Natural killer cell (primary cell): ENCODE results near the gene AIP. TPM values are rescaled to one million over a fixed set of nuclear protein-coding genes. Genes with fewer than 3 reads are reported as not detected.

Experiments used
- ATAC-seq, 3 donors: fragments of 150-1000 bp in 2 of 3; fragments of 200-7000 bp in 1 of 3; cut with Tn5 transposase; 1 replicate in 1 of 3; 2 replicates in 2 of 3; pipeline ENCODE4 v1.10.0; 2021; ENCODE audit warnings: mild to moderate bottlenecking in 2 of 3, moderate library complexity in 2 of 3
- DNase-seq, 2 donors: peaks; one replicate each; pipeline versions ENCODE4 v3.0.0 to v3.0.0-alpha.2; 2013 to 2021; ENCODE audit warnings: mixed read lengths in 1 of 2
- H3K27ac ChIP-seq: one replicate; pipeline ENCODE4 v1.5.1; 2013; ENCODE audit warnings: mild to moderate bottlenecking, low read length
- H3K27me3 ChIP-seq: one replicate; pipeline ENCODE4 v1.6.1; 2013; ENCODE audit warnings: low read length; ENCODE audit not compliant: control insufficient read depth, insufficient read depth
- H3K36me3 ChIP-seq: one replicate; pipeline ENCODE4 v1.6.1; 2013; ENCODE audit warnings: low read length; ENCODE audit not compliant: control insufficient read depth, insufficient read depth
- H3K4me1 ChIP-seq: one replicate; pipeline ENCODE4 v1.6.1; 2013; ENCODE audit warnings: low read length; ENCODE audit not compliant: control insufficient read depth, insufficient read depth
- H3K4me3 ChIP-seq: one replicate; pipeline ENCODE4 v1.5.1; 2013; ENCODE audit warnings: low read length
- H3K9me3 ChIP-seq: one replicate; pipeline ENCODE4 v1.6.1; 2013; ENCODE audit warnings: low read length; ENCODE audit not compliant: control insufficient read depth, insufficient read depth
- H3K27ac Mint-ChIP-seq, 2 donors: one replicate each; pipeline ENCODE4 v1.8.0; 2022; ENCODE audit warnings: mild to moderate bottlenecking in 2 of 2, mixed read lengths in 2 of 2, moderate library complexity in 1 of 2
- H3K27me3 Mint-ChIP-seq, 2 donors: one replicate each; pipeline ENCODE4 v1.8.0; 2022; ENCODE audit warnings: low read depth in 2 of 2, mixed read lengths in 2 of 2
- H3K36me3 Mint-ChIP-seq: one replicate; pipeline ENCODE4 v1.8.0; 2022; ENCODE audit warnings: mixed read lengths
- H3K4me1 Mint-ChIP-seq, 2 donors: one replicate each; pipeline ENCODE4 v1.8.0; 2022; ENCODE audit warnings: mixed read lengths in 2 of 2
- H3K4me3 Mint-ChIP-seq: one replicate; pipeline ENCODE4 v1.8.0; 2022; ENCODE audit warnings: mild to moderate bottlenecking, moderate library complexity, mixed read lengths
- H3K9me3 Mint-ChIP-seq, 2 donors: one replicate each; pipeline ENCODE4 v1.8.0; 2022; ENCODE audit warnings: mixed read lengths in 2 of 2
- WGBS: methylation state at CpG from one replicate; pipeline ENCODE4 v1.1.7; 2013; ENCODE audit warnings: missing lambda C conversion rate; ENCODE audit not compliant: insufficient coverage; 5-methylcytosine and 5-hydroxymethylcytosine counted together
- intact Hi-C: fragments of 100-400 bp; cut with micrococcal nuclease; formaldehyde crosslinking; loops from one replicate; pipeline ENCODE4 v1.14.2; 2022
- total RNA-seq, 4 donors: library from RNA; stranded (reverse); fragments of 120-200 nt in 1 of 4; gene quantifications; one replicate each; pipeline versions ENCODE4 v1.2.3 to v1.2.4, GENCODE V29; 2013 to 2022
- TF ChIP-seq, protein P1 (sequence below): fragments of 200-600 bp; IDR thresholded peaks from one replicate; pipeline ENCODE4 v1.8.0; 2022; ENCODE audit warnings: antibody characterized with exemption

The AIP gene
- total RNA-seq, 3 donors from 2014 or later (not counting 1 experiment from before 2014, with no cell fraction given), result 93.3 to 113 (median 98.1) TPM

DNA sequence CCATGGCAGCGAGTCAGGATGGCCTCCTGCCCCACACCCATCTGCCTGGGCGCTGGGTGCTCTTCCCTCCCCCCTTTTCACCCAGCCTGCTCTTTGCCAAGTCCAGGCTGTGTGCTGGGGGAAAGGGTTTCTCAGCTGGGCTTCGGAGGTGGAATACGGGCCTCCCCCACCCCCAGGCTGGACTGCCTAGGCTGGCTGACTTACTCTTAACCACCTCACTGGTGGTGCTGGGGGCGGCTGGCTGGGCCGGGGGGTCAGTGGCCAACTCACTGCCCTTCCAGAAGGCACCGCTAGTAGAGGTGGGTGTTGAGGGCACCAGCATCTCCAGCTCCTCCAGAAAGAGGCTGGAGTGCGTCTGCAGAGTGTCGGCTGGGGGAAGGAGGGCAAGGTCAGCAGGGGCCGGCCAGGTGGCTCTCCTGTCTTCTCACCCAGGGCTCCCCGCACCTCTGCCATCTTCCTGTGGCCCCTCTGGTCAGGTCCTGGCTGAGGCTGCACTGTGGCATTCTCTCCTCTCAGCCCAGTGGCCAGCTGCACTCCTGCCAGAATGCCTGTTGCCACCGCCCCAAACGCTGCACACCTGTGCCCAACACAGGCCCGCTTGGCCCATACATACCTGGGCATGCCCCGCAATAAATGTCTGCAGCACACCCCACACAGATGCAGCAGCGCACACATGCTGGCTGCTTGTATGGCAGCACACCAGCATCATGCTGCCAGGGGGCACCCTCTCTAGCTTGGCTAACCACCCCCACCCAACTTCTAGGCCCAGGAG lies 12.6 kb downstream of the AIP start:
- H3K36me3 Mint-ChIP-seq, result no peaks in the 10 kb centered on the region
- Histone ChIP-seq H3K36me3 (peaks cover 84% of the 10 kb centered on the region), H3K27ac (no peak overlapping the region), H3K4me3 (no peak overlapping the region), H3K9me3 (no peaks in the 10 kb centered on the region), H3K4me1 (no peaks in the 10 kb centered on the region), H3K27me3 (no peaks in the 10 kb centered on the region)
- intact Hi-C loops, result no loop called here
- DNase-seq (no peak), ATAC-seq (no peak)
- no peaks in the 10 kb centered on the region for H3K9me3 Mint-ChIP-seq
- no peaks in the 10 kb centered on the region for H3K27me3 Mint-ChIP-seq
- peaks cover 0 to under 1% of the 10 kb centered on the region in 2 donors for H3K4me1 Mint-ChIP-seq
- TF ChIP-seq, protein P1, sequence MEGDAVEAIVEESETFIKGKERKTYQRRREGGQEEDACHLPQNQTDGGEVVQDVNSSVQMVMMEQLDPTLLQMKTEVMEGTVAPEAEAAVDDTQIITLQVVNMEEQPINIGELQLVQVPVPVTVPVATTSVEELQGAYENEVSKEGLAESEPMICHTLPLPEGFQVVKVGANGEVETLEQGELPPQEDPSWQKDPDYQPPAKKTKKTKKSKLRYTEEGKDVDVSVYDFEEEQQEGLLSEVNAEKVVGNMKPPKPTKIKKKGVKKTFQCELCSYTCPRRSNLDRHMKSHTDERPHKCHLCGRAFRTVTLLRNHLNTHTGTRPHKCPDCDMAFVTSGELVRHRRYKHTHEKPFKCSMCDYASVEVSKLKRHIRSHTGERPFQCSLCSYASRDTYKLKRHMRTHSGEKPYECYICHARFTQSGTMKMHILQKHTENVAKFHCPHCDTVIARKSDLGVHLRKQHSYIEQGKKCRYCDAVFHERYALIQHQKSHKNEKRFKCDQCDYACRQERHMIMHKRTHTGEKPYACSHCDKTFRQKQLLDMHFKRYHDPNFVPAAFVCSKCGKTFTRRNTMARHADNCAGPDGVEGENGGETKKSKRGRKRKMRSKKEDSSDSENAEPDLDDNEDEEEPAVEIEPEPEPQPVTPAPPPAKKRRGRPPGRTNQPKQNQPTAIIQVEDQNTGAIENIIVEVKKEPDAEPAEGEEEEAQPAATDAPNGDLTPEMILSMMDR, result no peak
- no peak overlapping the region for H3K4me3 Mint-ChIP-seq
- WGBS, result 94% methylated on average over 13 of the region's 16 CpGs
- H3K27ac Mint-ChIP-seq, result no peak overlapping the region

GRCh38 chr11:67496113-67496512 lies 13.3 kb downstream of the AIP start:
- no peaks in the 10 kb centered on the region for H3K27me3 Mint-ChIP-seq
- intact Hi-C loops, result no loop called here
- ATAC-seq (no peak), DNase-seq (no peak)
- H3K4me1 Mint-ChIP-seq, result peaks cover 6 to 8% of the 10 kb centered on the region in 2 donors
- H3K9me3 Mint-ChIP-seq, result no peaks in the 10 kb centered on the region
- TF ChIP-seq, protein P1, result no peak
- H3K4me3 Mint-ChIP-seq, result no peak overlapping the region
- H3K4me1 ChIP-seq, result no peaks in the 10 kb centered on the region
- H3K27me3 ChIP-seq, result no peaks in the 10 kb centered on the region
- H3K27ac ChIP-seq, result no peak overlapping the region
- peaks cover 84% of the 10 kb centered on the region for H3K36me3 ChIP-seq
- H3K27ac Mint-ChIP-seq, result peak overlapping the region in 1 of 2 donors; percentile 49
- WGBS, result 96% methylated on average over 12 of the region's 12 CpGs
- no peak overlapping the region for H3K4me3 ChIP-seq
- peaks cover 7% of the 10 kb centered on the region for H3K36me3 Mint-ChIP-seq
- H3K9me3 ChIP-seq, result no peaks in the 10 kb centered on the region

- H3K4me3 ChIP-seq, result no peak overlapping the region
- Mint-ChIP-seq H3K27ac (no peak overlapping the region), H3K4me1 (peaks cover 11 to 12% of the 10 kb centered on the region in 2 donors), H3K9me3 (no peaks in the 10 kb centered on the region), H3K27me3 (no peaks in the 10 kb centered on the region), H3K36me3 (peaks cover 7% of the 10 kb centered on the region), H3K4me3 (no peak overlapping the region)
- H3K27me3 ChIP-seq, result no peaks in the 10 kb centered on the region
- H3K9me3 ChIP-seq, result no peaks in the 10 kb centered on the region
- peaks cover 83% of the 10 kb centered on the region for H3K36me3 ChIP-seq
- no peak for ATAC-seq
- no peaks in the 10 kb centered on the region for H3K4me1 ChIP-seq
- 98% methylated on average over 21 of the region's 21 CpGs for WGBS
- no peak overlapping the region for H3K27ac ChIP-seq
- TF ChIP-seq, protein P1, result no peak
- DNase-seq, result no peak
- intact Hi-C loops, result no loop called here
These were observed 14.9 kb downstream of the AIP start for GRCh38 chr11:67497656-67498291.
